HPDE6-E6E7 (cell line): ENCODE results near the gene MTHFSD.

Experiments used
- DNase-seq: peaks from one replicate; pipeline ENCODE4 v3.0.0; 2011; ENCODE audit warnings: missing footprints; ENCODE audit errors: extremely low spot score

The MTHFSD gene

GRCh38 chr16:86490859-86491639, 64.0 kb downstream of the MTHFSD start:
- DNase-seq, result no peak

DNA sequence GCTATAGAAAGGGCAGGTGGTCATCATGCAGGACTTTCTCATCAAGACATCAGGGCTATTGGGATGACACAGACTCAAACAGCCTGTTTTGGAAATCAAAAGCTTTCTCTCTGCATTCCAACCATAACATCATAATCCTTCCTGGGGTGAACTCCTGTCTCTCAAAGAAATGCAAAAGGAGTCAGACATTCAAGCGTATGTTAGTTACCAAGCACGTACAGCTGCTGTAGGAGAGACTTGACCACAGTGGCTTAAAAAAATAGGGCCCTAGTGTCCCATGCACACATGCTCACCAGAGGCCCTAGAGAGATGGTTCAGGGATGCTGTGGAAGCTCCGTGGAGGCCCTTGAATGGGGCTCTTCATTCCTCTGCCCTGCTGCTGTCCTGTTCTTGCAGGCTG, 69.3 kb downstream of the MTHFSD start:
- no peak for DNase-seq

- no peak for DNase-seq
These were observed 70.8 kb downstream of the MTHFSD start for GRCh38 chr16:86484240-86484639.

DNA sequence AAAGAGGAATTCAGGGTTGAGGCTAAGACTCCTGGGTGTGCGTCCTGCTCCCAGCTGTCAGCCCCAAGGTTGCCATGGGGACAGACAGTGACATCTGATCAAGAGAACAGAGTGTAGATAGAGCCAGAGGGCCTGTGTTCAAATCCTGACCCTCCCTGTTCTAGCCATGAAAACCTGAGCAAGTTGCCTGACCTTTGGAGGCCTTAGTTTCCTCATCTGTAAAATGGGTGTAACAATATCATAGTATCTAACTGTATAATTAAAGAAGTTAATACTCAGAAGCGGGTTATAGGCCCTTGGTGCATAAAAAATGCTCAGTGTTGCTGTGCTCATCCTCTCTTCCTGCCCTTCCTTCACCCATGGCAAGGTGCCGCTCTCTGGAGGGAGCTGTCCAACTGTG, 73.4 kb downstream of the MTHFSD start:
- DNase-seq, result no peak

DNA sequence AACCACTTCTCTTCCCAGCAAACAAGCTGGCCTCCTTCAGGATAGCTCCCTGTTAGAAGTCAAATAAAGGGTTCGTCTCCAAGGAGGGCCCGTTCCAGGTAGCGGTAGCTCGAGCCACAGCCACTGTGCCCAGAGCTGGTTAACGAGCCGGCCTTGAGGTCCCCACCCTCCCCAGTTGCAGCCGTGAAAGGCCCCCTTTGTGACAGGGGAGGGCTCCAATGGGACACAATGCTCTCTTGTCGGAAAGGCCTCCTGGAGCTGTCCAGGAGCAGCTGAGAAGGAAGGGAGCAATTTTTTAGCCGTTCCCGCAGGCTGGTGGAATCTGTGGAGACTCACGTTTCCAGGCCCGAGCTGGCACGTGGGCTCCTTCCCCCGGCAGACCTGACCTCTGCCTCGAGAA, 74.6 kb downstream of the MTHFSD start:
- no peak for DNase-seq
